ENCODE measurements around the gene PXN. TPM values are rescaled to one million over a fixed set of nuclear protein-coding genes. Genes with fewer than 3 reads are reported as not detected.

Gene PXN
- total and polyA plus RNA-seq, 11 donors, result 34.3 to 103 (median 69.9) TPM

GRCh38 chr12:120229071-120229486, 36.5 kb downstream of the PXN start:
- Histone ChIP-seq H3K4me3 (peak overlapping the region in 8 of 12 donors; percentile 1 to 26 (median 18)), H3K4me1 (peaks cover 51 to 100% (median 93%) of the 10 kb centered on the region in 12 donors), H3K27ac (peak overlapping the region; percentile 18 to 97 (median 92)), H3K36me3 (peaks cover 0 to 26% (median 10%) of the 10 kb centered on the region in 9 donors), H3K27me3 (no peaks in the 10 kb centered on the region), H3K9me3 (no peaks in the 10 kb centered on the region)
- peak in 2 of 5 donors; percentile 50 to 60 for DNase-seq
- TF ChIP-seq POLR2A (IDR thresholded peaks at IDR 0.05), result no peak
- no peak for TF ChIP-seq CTCF (IDR thresholded peaks at IDR 0.05)
- WGBS, 4 donors, result 26 to 44% (median 41%) methylated on average over 7 of the region's 7 CpGs
- intact Hi-C loops (cut with DNase I), result loop anchor here in 2 of 10 donors (2.0 kb wide), 2 partner anchors 38 to 64 kb away; partner anchors contain the start of gene RNU4-1 (in 1 of the 2)
- no peak for ATAC-seq

- intact Hi-C loops (cut with DNase I), result loop anchor here in 8 of 10 donors (1.0 to 2.0 kb wide), 3 partner anchors 37 to 64 kb away; partner anchors contain the start of genes PXN (in 7 of the 8) and RNU4-1 (in 1 of the 8)
- WGBS, 4 donors, result 14 to 21% (median 17%) methylated on average over 17 to 23 of the region's 23 CpGs
- peak overlapping the region; percentile 18 to 97 (median 92) for H3K27ac ChIP-seq
These were observed 37.0 kb downstream of the PXN start for GRCh38 chr12:120228291-120229070.

GRCh38 chr12:120228041-120228290, 37.6 kb downstream of the PXN start:
- peaks cover 47 to 91% (median 83%) of the 10 kb centered on the region in 12 donors for H3K4me1 ChIP-seq
- no peak for ATAC-seq
- H3K36me3 ChIP-seq, result peaks cover 0 to 37% (median 21%) of the 10 kb centered on the region in 9 donors
- no peak for TF ChIP-seq POLR2A (IDR thresholded peaks at IDR 0.05)
- intact Hi-C loops (cut with DNase I), result loop anchor here in 8 of 10 donors (1.0 to 2.0 kb wide), 3 partner anchors 37 to 65 kb away; partner anchors contain the start of genes PXN (in 7 of the 8) and RNU4-1 (in 1 of the 8)
- no peaks in the 10 kb centered on the region for H3K27me3 ChIP-seq
- no peaks in the 10 kb centered on the region for H3K9me3 ChIP-seq
- H3K27ac ChIP-seq, result peak overlapping the region in 9 of 12 donors; percentile 4 to 96 (median 92)
- DNase-seq, result no peak
- peak overlapping the region in 2 of 12 donors; percentile 1 to 13 for H3K4me3 ChIP-seq
- 31 to 50% (median 46%) methylated on average over 3 of the region's 3 CpGs for WGBS, 4 donors

More at GRCh38 chr12:120228291-120229070, 37.0 kb downstream of the PXN start:
- ATAC-seq, result peak; percentile 61 to 67 (median 62)
- peaks cover 0 to 32% (median 16%) of the 10 kb centered on the region in 9 donors for H3K36me3 ChIP-seq
- H3K27me3 ChIP-seq, result no peaks in the 10 kb centered on the region
- peak; percentile 88 to 93 (median 89) for DNase-seq
- peaks cover 49 to 96% (median 88%) of the 10 kb centered on the region in 12 donors for H3K4me1 ChIP-seq
- H3K9me3 ChIP-seq, result no peaks in the 10 kb centered on the region
- H3K4me3 ChIP-seq, result peak overlapping the region in 9 of 12 donors; percentile 1 to 26 (median 16)
- no peak for TF ChIP-seq POLR2A (IDR thresholded peaks at IDR 0.05)
- peak; percentile 89 to 98 (median 94) for TF ChIP-seq CTCF (IDR thresholded peaks at IDR 0.05)

- peaks cover 0 to 42% (median 26%) of the 10 kb centered on the region in 9 donors for H3K36me3 ChIP-seq
- ATAC-seq, result no peak
- H3K4me3 ChIP-seq, result no peak overlapping the region
- H3K27me3 ChIP-seq, result no peaks in the 10 kb centered on the region
- 69 to 78% (median 74%) methylated on average over 7 to 8 of the region's 8 CpGs for WGBS, 4 donors
- no peaks in the 10 kb centered on the region for H3K9me3 ChIP-seq
- H3K4me1 ChIP-seq, result peaks cover 42 to 85% (median 78%) of the 10 kb centered on the region in 12 donors
- no peak for DNase-seq
- intact Hi-C loops (cut with DNase I), result loop anchor here in 9 of 10 donors (1.0 to 2.0 kb wide), 3 partner anchors 38 to 65 kb away; partner anchors contain the start of genes PXN (in 8 of the 9) and RNU4-1 (in 1 of the 9)
- TF ChIP-seq POLR2A (IDR thresholded peaks at IDR 0.05) (no peak), CTCF (IDR thresholded peaks at IDR 0.05) (no peak)
- peak overlapping the region in 9 of 12 donors; percentile 4 to 96 (median 92) for H3K27ac ChIP-seq
These were observed 38.1 kb downstream of the PXN start for GRCh38 chr12:120227233-120228040.
